Neutrophil (primary cell): ENCODE results near the gene OTOF.

Experiments
- H3K27ac ChIP-seq: fragments of 200-600 bp; sonication (generic); 2 replicates; pipeline ENCODE4 v1.5.1; 2016; ENCODE audit warnings: mild to moderate bottlenecking, moderate library complexity
- H3K27me3 ChIP-seq: fragments of 200-600 bp; sonication (generic); 2 replicates; pipeline ENCODE4 v1.6.0; 2016; ENCODE audit warnings: mild to moderate bottlenecking
- H3K36me3 ChIP-seq: fragments of 200-600 bp; sonication (generic); 2 replicates; pipeline ENCODE4 v1.5.1; 2017
- H3K4me1 ChIP-seq, 2 experiments: fragments of 200-600 bp in 1 of 2; sonication (generic) in 1 of 2; 1 replicate in 1 of 2; 2 replicates in 1 of 2; pipeline versions ENCODE4 v1.5.1 to v1.6.1; 2013 to 2016; ENCODE audit warnings: low read depth in 1 of 2, low read length in 1 of 2, mild to moderate bottlenecking in 1 of 2, moderate library complexity in 1 of 2; ENCODE audit not compliant: control insufficient read depth in 1 of 2, insufficient read depth in 1 of 2
- H3K4me3 ChIP-seq, 2 experiments: fragments of 200-600 bp in 1 of 2; sonication (generic) in 1 of 2; 1 replicate in 1 of 2; 2 replicates in 1 of 2; pipeline ENCODE4 v1.5.1; 2013 to 2016; ENCODE audit warnings: low read depth in 1 of 2, low read length in 1 of 2, mild to moderate bottlenecking in 1 of 2, moderate library complexity in 1 of 2
- H3K9me3 ChIP-seq: fragments of 200-600 bp; sonication (generic); 2 replicates; pipeline ENCODE4 v1.5.1; 2016
- TF ChIP-seq, protein P1 (sequence below): fragments of 200-600 bp; sonication (generic); IDR thresholded peaks from 2 replicates; pipeline ENCODE4 v1.5.1; 2016; ENCODE audit warnings: antibody characterized with exemption

Gene OTOF

DNA sequence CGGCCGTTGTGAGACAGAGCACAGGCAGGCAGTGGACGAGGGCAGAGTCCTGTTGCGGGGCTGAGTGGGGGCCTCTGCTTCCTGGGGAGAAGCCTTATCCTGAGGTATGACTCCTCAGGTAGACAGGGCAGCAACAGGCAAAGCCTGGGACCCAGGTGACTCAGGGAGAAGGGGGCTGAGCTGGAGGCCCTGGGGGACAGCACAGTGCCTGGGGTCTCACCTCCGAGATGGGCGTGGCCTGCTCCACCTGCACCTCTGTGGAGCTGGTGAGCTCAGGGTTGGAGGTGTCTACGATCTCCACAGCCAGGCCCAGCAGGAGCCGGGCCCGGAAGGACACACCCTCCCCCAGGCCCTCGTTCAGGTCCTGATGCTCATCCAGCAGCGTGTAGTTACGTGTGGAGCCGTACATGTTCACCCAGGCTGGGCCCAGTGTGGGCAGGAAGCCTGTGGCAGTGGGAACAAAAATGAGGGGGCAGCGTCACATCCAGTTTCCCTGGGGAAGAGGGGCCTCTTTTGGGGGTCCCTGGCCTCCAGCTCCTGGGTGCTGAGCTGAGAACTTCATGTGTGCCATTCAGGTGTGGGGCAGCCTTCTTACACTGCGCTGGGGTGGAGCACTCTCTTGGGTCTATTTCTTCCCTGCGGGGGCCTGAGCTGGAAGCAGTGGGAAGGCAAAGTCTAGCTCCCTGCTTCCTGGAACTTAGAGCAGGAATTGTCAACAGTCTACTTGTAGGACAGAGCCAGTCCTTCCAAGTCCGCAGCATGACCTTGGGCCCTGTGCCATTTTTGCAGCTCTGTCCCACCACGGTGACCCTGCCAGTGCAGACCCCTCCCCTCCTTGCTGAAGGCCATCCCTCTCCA lies 2.9 kb upstream of the OTOF start:
- H3K36me3 ChIP-seq: no peaks in the 10 kb centered on the region
- TF ChIP-seq, protein P1, sequence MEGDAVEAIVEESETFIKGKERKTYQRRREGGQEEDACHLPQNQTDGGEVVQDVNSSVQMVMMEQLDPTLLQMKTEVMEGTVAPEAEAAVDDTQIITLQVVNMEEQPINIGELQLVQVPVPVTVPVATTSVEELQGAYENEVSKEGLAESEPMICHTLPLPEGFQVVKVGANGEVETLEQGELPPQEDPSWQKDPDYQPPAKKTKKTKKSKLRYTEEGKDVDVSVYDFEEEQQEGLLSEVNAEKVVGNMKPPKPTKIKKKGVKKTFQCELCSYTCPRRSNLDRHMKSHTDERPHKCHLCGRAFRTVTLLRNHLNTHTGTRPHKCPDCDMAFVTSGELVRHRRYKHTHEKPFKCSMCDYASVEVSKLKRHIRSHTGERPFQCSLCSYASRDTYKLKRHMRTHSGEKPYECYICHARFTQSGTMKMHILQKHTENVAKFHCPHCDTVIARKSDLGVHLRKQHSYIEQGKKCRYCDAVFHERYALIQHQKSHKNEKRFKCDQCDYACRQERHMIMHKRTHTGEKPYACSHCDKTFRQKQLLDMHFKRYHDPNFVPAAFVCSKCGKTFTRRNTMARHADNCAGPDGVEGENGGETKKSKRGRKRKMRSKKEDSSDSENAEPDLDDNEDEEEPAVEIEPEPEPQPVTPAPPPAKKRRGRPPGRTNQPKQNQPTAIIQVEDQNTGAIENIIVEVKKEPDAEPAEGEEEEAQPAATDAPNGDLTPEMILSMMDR: no peak
- no peaks in the 10 kb centered on the region for H3K4me1 ChIP-seq
- H3K9me3 ChIP-seq: no peaks in the 10 kb centered on the region
- no peak overlapping the region for H3K4me3 ChIP-seq
- H3K27me3 ChIP-seq: peaks cover 16% of the 10 kb centered on the region
- H3K27ac ChIP-seq: no peak overlapping the region

DNA sequence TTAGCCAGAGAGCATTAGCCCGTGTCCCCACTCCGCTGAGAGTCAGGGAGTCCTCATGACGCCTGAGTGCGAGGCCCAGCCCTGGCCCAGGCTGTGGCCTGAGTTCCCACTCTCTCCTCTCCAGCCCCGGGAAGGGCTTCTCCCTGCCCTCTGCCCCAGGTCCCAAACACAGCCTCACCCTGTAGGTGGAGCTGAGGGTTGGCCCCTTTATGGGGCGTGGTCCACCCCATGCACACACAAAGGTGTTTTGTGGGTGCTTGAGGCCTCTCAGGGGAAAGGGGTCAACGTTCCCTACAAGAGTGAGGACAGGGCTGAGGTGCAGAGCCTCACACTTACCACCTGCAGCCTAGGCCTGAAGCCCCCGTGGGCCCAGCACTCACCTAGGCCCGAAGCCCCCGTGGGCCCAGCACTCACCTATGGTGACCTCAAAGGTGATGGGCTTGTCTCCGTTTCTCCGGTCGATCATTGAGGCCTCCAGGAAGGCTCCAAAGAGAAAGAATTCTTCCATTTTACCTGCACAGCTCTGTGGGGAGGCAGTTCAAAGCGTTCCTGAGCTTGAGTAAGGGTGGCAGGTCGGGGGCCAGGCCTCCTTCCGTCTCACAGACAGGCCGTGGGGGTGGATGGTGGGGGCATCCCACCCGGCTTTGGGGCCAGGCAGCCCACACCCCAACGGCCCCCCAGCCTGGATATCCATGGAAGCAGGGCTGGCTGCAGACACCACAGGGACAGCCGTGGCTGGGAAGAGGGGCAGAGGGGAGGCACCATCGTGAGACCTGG lies 2.1 kb upstream of the OTOF start:
- H3K9me3 ChIP-seq: no peaks in the 10 kb centered on the region
- H3K36me3 ChIP-seq: no peaks in the 10 kb centered on the region
- TF ChIP-seq, protein P1: no peak
- H3K27ac ChIP-seq: no peak overlapping the region
- H3K27me3 ChIP-seq: peaks cover 16% of the 10 kb centered on the region
- H3K4me3 ChIP-seq: no peak overlapping the region
- no peaks in the 10 kb centered on the region for H3K4me1 ChIP-seq

DNA sequence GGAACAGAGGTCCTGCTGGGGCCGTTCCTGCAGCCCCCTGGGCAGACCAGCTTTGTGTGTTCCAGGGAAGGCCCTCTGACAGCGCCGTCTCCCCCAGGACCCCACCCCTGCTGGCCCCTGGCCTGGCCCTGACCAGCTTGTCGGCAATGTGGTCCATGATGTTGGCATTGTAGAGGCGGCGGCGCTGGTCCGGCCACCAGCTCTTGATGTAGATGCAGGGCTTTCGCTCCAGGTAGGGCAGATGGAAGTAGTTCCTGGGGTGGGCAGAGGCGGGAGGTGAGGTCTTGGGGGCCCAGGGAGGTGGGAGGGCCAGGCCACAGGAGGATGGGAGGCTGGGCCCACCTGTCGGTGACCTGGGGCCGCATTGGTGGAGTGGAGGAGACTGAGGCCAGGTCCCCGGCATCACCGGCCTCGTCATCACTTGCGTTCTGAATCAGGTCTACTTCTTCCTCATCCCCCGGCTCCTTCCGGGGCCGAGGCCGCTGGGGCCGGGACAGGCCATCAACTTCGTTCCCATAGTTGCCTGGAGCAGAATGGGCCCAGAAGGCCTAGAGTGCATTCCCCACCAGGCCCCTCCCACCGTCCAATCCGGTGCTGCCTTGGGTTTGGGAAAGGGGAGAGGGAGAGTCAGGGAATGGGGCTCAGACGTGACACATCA lies 1.3 kb upstream of the OTOF start:
- Histone ChIP-seq H3K4me1 (no peaks in the 10 kb centered on the region), H3K9me3 (no peaks in the 10 kb centered on the region), H3K27ac (no peak overlapping the region), H3K36me3 (no peaks in the 10 kb centered on the region), H3K27me3 (peaks cover 16% of the 10 kb centered on the region), H3K4me3 (no peak overlapping the region)
- TF ChIP-seq, protein P1: no peak

DNA sequence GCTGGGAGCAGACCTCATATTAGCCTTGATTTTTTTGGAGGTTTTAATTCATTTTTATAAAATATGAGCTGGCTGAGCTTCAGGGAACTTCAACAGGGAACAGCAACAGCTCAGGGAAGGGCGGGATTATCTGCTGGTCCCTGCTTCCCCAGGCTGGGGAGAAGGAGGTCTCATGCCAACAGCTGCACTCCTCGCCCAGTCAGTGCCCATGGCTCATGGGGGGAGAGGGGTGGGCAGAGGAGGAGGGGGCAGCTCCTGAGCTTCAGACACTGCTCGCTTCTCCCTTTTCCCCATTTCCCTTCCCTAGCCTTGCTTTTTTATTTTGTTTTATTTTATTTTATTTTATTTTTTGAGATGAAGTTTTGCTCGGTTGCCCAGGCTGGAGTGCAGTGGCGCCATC lies 442 bp upstream of the OTOF start:
- TF ChIP-seq, protein P1: no peak
- H3K9me3 ChIP-seq: no peaks in the 10 kb centered on the region
- peaks cover 16% of the 10 kb centered on the region for H3K27me3 ChIP-seq
- H3K27ac ChIP-seq: no peak overlapping the region
- no peak overlapping the region for H3K4me3 ChIP-seq
- no peaks in the 10 kb centered on the region for H3K4me1 ChIP-seq
- no peaks in the 10 kb centered on the region for H3K36me3 ChIP-seq

DNA sequence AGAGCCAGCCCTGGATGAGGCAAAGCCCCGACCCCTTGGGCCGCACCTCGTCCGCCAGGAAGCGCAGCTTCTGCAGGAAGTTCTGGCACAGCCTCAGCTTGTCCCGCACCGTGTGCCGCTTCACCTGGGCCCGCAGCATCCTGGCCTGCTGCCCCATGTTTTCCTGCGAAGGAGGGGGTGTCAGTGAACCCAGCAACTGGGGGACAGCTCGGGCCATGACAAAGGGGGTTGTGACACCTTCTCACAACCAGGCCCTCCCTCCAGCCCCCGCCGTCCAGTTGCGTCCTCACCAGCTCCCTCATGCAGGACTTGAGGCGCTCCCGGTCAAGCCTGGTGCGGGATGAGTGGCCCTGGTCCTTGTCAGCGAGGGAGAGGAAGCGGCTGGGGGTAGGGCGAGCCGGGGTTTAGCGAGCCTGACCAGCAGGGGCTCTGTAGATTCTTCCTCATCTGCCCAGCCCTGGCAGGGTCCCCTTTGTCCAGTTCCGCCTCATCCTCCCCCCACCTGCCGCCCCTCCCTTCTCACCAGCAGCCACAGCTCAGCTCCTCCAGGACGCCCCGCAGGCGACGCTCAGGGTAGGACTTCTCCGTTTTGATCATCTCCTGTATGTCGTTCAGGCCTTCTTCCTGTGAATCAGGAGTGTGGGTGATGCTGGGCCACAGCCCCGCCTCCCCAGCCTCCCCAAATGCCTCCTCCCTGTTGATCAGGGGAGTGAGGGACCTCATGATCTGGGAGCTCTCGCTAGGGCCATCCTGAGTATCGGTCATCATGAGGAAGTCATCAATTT lies 606 bp downstream of the OTOF start:
- TF ChIP-seq, protein P1: no peak
- H3K4me1 ChIP-seq: no peaks in the 10 kb centered on the region

More for the DNA sequence above, 606 bp downstream of the OTOF start:
- Histone ChIP-seq H3K27me3 (peaks cover 16% of the 10 kb centered on the region), H3K4me3 (no peak overlapping the region), H3K9me3 (no peaks in the 10 kb centered on the region), H3K27ac (no peak overlapping the region), H3K36me3 (no peaks in the 10 kb centered on the region)
